H1 (cell line): ENCODE data around the gene DHRS3. TPM values are rescaled to one million over a fixed set of nuclear protein-coding genes. Genes with fewer than 3 reads are reported as not detected.

Experiments used
- CTCF ChIA-PET: fragments of 300-600 bp; sonication (Branson Sonifier 250); formaldehyde crosslinking; loops from one replicate; lab custom pipeline; 2021; ENCODE audit not compliant: partially characterized antibody; lab: Charles Lee
- POLR2A ChIA-PET: fragments of 300-600 bp; sonication (Branson Sonifier 250); formaldehyde crosslinking; loops from one replicate; lab custom pipeline; 2021; ENCODE audit warnings: inconsistent platforms; ENCODE audit not compliant: partially characterized antibody; lab: Charles Lee
- DNase-seq, 2 experiments: peaks; one replicate each; pipeline versions ENCODE4 v3.0.0 to v3.0.0-alpha.2; 2010 to 2022; ENCODE audit warnings: low spot score in 2 of 2, low read depth in 1 of 2, mixed read lengths in 1 of 2
- FAIRE-seq: peaks from 2 replicates; lab custom pipeline; 2011; peaks lifted over from hg19 to GRCh38; lab: Jason Lieb, UNC
- H2AFZ ChIP-seq: 2 replicates; pipeline ENCODE4 v1.8.1; 2012; ENCODE audit warnings: low read length, inconsistent platforms
- H2AK5ac ChIP-seq: 2 replicates; pipeline ENCODE4 v1.6.1; 2013; ENCODE audit warnings: low read depth, low read length
- H2BK120ac ChIP-seq: replicated peaks from 2 replicates; pipeline ENCODE3; 2013; ENCODE audit warnings: low read depth, low read length, inconsistent platforms
- H2BK12ac ChIP-seq: 2 replicates; pipeline ENCODE4 v1.6.1; 2013; ENCODE audit warnings: low read depth, low read length
- H2BK15ac ChIP-seq: 2 replicates; pipeline ENCODE4 v1.6.1; 2013; ENCODE audit warnings: low read length
- H2BK20ac ChIP-seq: 2 replicates; pipeline ENCODE4 v1.6.1; 2013; ENCODE audit warnings: low read length
- H2BK5ac ChIP-seq: 2 replicates; pipeline ENCODE4 v1.6.1; 2013; ENCODE audit warnings: low read depth, low read length
- H3K14ac ChIP-seq: 2 replicates; pipeline ENCODE4 v1.6.1; 2013; ENCODE audit warnings: inconsistent platforms; ENCODE audit not compliant: insufficient read length
- H3K18ac ChIP-seq: 2 replicates; pipeline ENCODE4 v1.6.1; 2013; ENCODE audit warnings: low read length; ENCODE audit errors: extremely low read depth
- H3K23ac ChIP-seq: 2 replicates; pipeline ENCODE4 v1.6.1; 2013; ENCODE audit warnings: inconsistent platforms; ENCODE audit not compliant: insufficient read length
- H3K23me2 ChIP-seq: 2 replicates; pipeline ENCODE4 v1.6.1; 2013; ENCODE audit warnings: low read depth, low read length
- H3K27ac ChIP-seq: 2 replicates; pipeline ENCODE4 v1.6.1; 2011; ENCODE audit warnings: low read depth, low read length, inconsistent platforms
- H3K27me3 ChIP-seq, 4 experiments: replicated peaks in 1 of 4; 1 replicate in 1 of 4; 2 replicates in 3 of 4; pipeline versions ENCODE4 v1.6.1 to v1.8.1; 2011 to 2013; ENCODE audit warnings: low read length in 3 of 4, mild to moderate bottlenecking in 3 of 4, inconsistent platforms in 2 of 4, mixed read lengths in 2 of 4, moderate library complexity in 1 of 4; ENCODE audit not compliant: control insufficient read depth in 3 of 4, insufficient read depth in 3 of 4; ENCODE audit errors: extremely low read depth in 1 of 4
- H3K36me3 ChIP-seq, 4 experiments: 2 replicates each; pipeline versions ENCODE4 v1.6.1 to v1.8.1; 2011 to 2013; ENCODE audit warnings: mild to moderate bottlenecking in 4 of 4, low read length in 3 of 4, moderate library complexity in 2 of 4, control low read depth in 1 of 4, inconsistent platforms in 1 of 4; ENCODE audit not compliant: insufficient read depth in 4 of 4, control insufficient read depth in 2 of 4
- H3K4ac ChIP-seq: replicated peaks from 2 replicates; pipeline ENCODE3; 2013; ENCODE audit warnings: low read length, low read depth, mixed read lengths, inconsistent platforms; ENCODE audit not compliant: insufficient read length
- H3K4me1 ChIP-seq, 4 experiments: replicated peaks in 1 of 4; 1 replicate in 1 of 4; 2 replicates in 3 of 4; pipeline versions ENCODE4 v1.6.1 to v1.8.1; 2011 to 2013; ENCODE audit warnings: low read length in 3 of 4, inconsistent platforms in 2 of 4, mixed read lengths in 1 of 4; ENCODE audit not compliant: insufficient read depth in 4 of 4, control insufficient read depth in 3 of 4
- H3K4me2 ChIP-seq, 2 experiments: 2 replicates each; pipeline versions ENCODE4 v1.6.1 to v1.8.1; 2011 to 2013; ENCODE audit warnings: low read depth in 2 of 2, low read length in 2 of 2, control low read depth in 1 of 2, inconsistent platforms in 1 of 2, mild to moderate bottlenecking in 1 of 2; ENCODE audit not compliant: insufficient read depth in 1 of 2
- H3K4me3 ChIP-seq, 4 experiments: fragments of 200-600, 300-600 bp in 1 of 4; sonication (generic), shearing (Covaris generic), sonication (Bioruptor Twin) in 1 of 4; 2 replicates each; pipeline versions ENCODE4 v1.5.1 to v1.8.1; 2011 to 2016; ENCODE audit warnings: low read length in 4 of 4, low read depth in 3 of 4, control low read depth in 2 of 4, inconsistent platforms in 2 of 4, mild to moderate bottlenecking in 2 of 4, mixed read lengths in 1 of 4, moderate library complexity in 1 of 4; ENCODE audit not compliant: insufficient read depth in 2 of 4; ENCODE audit errors: extremely low read depth in 1 of 4
- H3K56ac ChIP-seq: replicated peaks from 2 replicates; pipeline ENCODE3; 2013; ENCODE audit warnings: low read depth, mild to moderate bottlenecking, mixed read lengths, low read length, inconsistent platforms; ENCODE audit not compliant: insufficient read length
- H3K79me1 ChIP-seq: 2 replicates; pipeline ENCODE4 v1.6.1; 2013; ENCODE audit warnings: low read depth, low read length, control low read depth
- H3K79me2 ChIP-seq, 2 experiments: 2 replicates each; pipeline versions ENCODE4 v1.6.1 to v1.8.1; 2012 to 2013; ENCODE audit warnings: low read length in 2 of 2, mild to moderate bottlenecking in 2 of 2, inconsistent platforms in 1 of 2; ENCODE audit not compliant: insufficient read depth in 2 of 2, control insufficient read depth in 1 of 2
- H3K9ac ChIP-seq, 4 experiments: replicated peaks in 1 of 4; 1 replicate in 1 of 4; 2 replicates in 3 of 4; pipeline versions ENCODE4 v1.6.1 to v1.8.1; 2011 to 2013; ENCODE audit warnings: low read depth in 3 of 4, low read length in 3 of 4, control low read depth in 2 of 4, mild to moderate bottlenecking in 2 of 4, moderate library complexity in 2 of 4, inconsistent platforms in 1 of 4; ENCODE audit errors: extremely low read depth in 1 of 4
- H3K9me3 ChIP-seq, 2 experiments: 2 replicates each; pipeline versions ENCODE4 v1.6.1 to v1.8.1; 2012 to 2013; ENCODE audit warnings: mild to moderate bottlenecking in 2 of 2, moderate library complexity in 2 of 2, control low read depth in 1 of 2, inconsistent platforms in 1 of 2, low read depth in 1 of 2, low read length in 1 of 2, mixed read lengths in 1 of 2; ENCODE audit not compliant: insufficient read depth in 2 of 2
- H4K20me1 ChIP-seq, 2 experiments: replicated peaks in 1 of 2; 2 replicates each; pipeline versions ENCODE3 to v1.8.1; 2011 to 2013; ENCODE audit warnings: inconsistent platforms in 2 of 2, low read length in 2 of 2, mild to moderate bottlenecking in 1 of 2; ENCODE audit not compliant: insufficient read depth in 2 of 2, control insufficient read depth in 1 of 2
- H4K5ac ChIP-seq: 2 replicates; pipeline ENCODE4 v1.6.1; 2013; ENCODE audit warnings: low read length, low read depth, mixed read lengths, inconsistent platforms; ENCODE audit not compliant: insufficient read length
- H4K8ac ChIP-seq: 2 replicates; pipeline ENCODE4 v1.8.0; 2013; ENCODE audit warnings: mild to moderate bottlenecking, moderate library complexity, low read length, inconsistent platforms; ENCODE audit not compliant: insufficient read depth; ENCODE audit errors: extremely low read depth
- H4K91ac ChIP-seq: replicated peaks from 2 replicates; pipeline ENCODE3; 2013; ENCODE audit warnings: low read length, mixed read lengths, inconsistent platforms; ENCODE audit not compliant: insufficient read length
- EGR1 ChIP-seq: IDR thresholded peaks from 2 replicates; pipeline ENCODE4 v1.6.1; 2011; ENCODE audit warnings: low read depth, low read length, borderline replicate concordance
- EP300 ChIP-seq, 2 experiments: IDR thresholded peaks; 1 replicate in 1 of 2; 2 replicates in 1 of 2; pipeline ENCODE4 v1.6.1; 2011 to 2012; ENCODE audit warnings: low read depth in 2 of 2, low read length in 2 of 2, mild to moderate bottlenecking in 2 of 2, borderline replicate concordance in 1 of 2, inconsistent platforms in 1 of 2, moderate library complexity in 1 of 2
- RFX5 ChIP-seq: IDR thresholded peaks from 2 replicates; pipeline ENCODE4 v1.6.1; 2011; ENCODE audit warnings: low read depth, low read length, improper control_type of control experiment, borderline replicate concordance
- TAF7 ChIP-seq: optimal IDR thresholded peaks from 2 replicates; pipeline ENCODE3; 2011; ENCODE audit warnings: low read depth, mild to moderate bottlenecking, inconsistent platforms, low read length, moderate library complexity, borderline replicate concordance
- WGBS, 2 experiments: shearing (Covaris generic) in 1 of 2; methylation state at CpG; one replicate each; pipeline versions ENCODE4 v1.1.6 to v1.1.7; 2013 to 2015; ENCODE audit warnings: low lambda C conversion rate in 2 of 2, mixed read lengths in 2 of 2, inconsistent platforms in 1 of 2, low coverage in 1 of 2, missing lambda C conversion rate in 1 of 2; ENCODE audit not compliant: insufficient replicate concordance in 2 of 2, insufficient coverage in 1 of 2, insufficient read length in 1 of 2; ENCODE audit errors: extremely low coverage in 1 of 2, missing lambda C conversion rate in 1 of 2; 5-methylcytosine and 5-hydroxymethylcytosine counted together
- polyA plus RNA-seq, 7 experiments: library from polyadenylated mRNA; depleted of rRNA in 3 of 7; stranded (reverse) in 5 of 7; unstranded in 2 of 7; fragments of >200 nt in 5 of 7; fragments of 200-250 nt in 2 of 7; gene quantifications; 1 replicate in 5 of 7; 2 replicates in 1 of 7; 4 replicates in 1 of 7; pipeline versions ENCODE4 v1.2.1 to v1.2.3, GENCODE V29; 2011 to 2013; ENCODE audit warnings: missing spikeins in 2 of 7, mixed read lengths in 2 of 7
- total RNA-seq: library from RNA; stranded (reverse); fragmentation: NEBNext Ultra II Directional; extraction: Animal tissue kit (Norgen Biotek cat#: 25700); gene quantifications from 2 replicates; pipeline ENCODE4 v1.2.1, GENCODE V29; 2021
- TF ChIP-seq, protein P1 (sequence below): IDR thresholded peaks from 2 replicates; pipeline ENCODE4 v1.6.1; 2012; ENCODE audit warnings: inconsistent platforms

DHRS3 gene
- total and polyA plus RNA-seq, 2 of the 8 experiments (the other 6 are each of a cell fraction or from before 2014, with no cell fraction given) = 32.5 to 36.4 TPM

DNA sequence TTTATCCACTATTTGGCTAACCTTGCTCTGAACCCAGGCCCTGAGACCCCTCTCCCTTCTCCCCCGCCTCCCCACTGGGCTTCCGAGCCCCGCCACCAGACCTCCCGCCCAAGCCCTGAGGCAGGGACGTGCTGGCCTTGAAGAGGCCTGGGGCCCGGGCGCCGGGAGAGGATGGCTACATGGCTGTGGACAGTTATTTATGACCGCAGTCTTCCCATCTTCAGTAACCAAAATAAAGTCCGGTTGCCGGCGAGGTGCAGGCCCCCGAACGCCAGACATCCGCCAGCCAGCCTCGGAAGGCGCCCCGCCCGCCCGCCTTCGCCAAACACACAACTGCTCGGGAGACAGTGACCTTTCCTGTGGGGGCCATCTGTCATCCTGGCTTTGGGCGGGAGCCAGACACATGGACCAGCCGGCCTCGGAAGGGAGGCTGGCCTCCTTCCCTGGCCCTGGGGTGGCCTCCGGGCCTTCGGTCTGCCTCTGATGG lies 69.0 kb downstream of the DHRS3 start:
- Histone ChIP-seq H2AFZ (no peak overlapping the region), H3K18ac (no peak overlapping the region), H3K23me2 (no peaks in the 10 kb centered on the region), H2BK5ac (no peak overlapping the region), H3K27me3 (no peaks in the 10 kb centered on the region), H3K23ac (no peak overlapping the region), H3K4me2 (no peak overlapping the region), H4K5ac (no peak overlapping the region), H2AK5ac (no peak overlapping the region), H3K9ac (no peak overlapping the region), H3K79me1 (no peaks in the 10 kb centered on the region), H3K36me3 (no peaks in the 10 kb centered on the region), H4K91ac (no peak overlapping the region), H2BK15ac (no peak overlapping the region), H3K27ac (no peak overlapping the region), H2BK12ac (no peak overlapping the region; the same call in 1 of the 2 replicates), H3K9me3 (no peaks in the 10 kb centered on the region), H3K4me3 (no peak overlapping the region), H3K79me2 (no peaks in the 10 kb centered on the region), H3K14ac (no peak overlapping the region), H4K8ac (no peak overlapping the region), H3K56ac (no peak overlapping the region), H2BK20ac (no peak overlapping the region), H3K4ac (no peak overlapping the region), H2BK120ac (no peak overlapping the region), H4K20me1 (no peaks in the 10 kb centered on the region), H3K4me1 (peaks cover 0 to 9% (median 4%) of the 10 kb centered on the region in 4 experiments; a peak in 4 of 7 replicates)
- no peak for FAIRE-seq
- WGBS, 2 experiments = 83% methylated on average over 14 of the region's 27 CpGs; no CpG with 5 or more reads in 1 of the 2 experiments
- ChIA-PET POLR2A (no interaction called here), CTCF (interaction anchor here (1.5 kb wide), 1 partner anchor 110 kb away, joined by 8 read pairs; no protein-coding TSS in a partner anchor)
- TF ChIP-seq, protein P1, sequence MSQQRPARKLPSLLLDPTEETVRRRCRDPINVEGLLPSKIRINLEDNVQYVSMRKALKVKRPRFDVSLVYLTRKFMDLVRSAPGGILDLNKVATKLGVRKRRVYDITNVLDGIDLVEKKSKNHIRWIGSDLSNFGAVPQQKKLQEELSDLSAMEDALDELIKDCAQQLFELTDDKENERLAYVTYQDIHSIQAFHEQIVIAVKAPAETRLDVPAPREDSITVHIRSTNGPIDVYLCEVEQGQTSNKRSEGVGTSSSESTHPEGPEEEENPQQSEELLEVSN = peak; percentile 44; the same call in 1 of the 2 replicates
- TF ChIP-seq TAF7 (no peak), EGR1 (no peak), EP300 (IDR thresholded peaks at IDR 0.05; ENCODE audit: borderline replicate concordance in 1 of 2, low read depth in 2 of 2, low read length in 2 of 2) (no peak), RFX5 (no peak)
- DNase-seq = no peak
